RKO (cell line): Measurements from ENCODE around the gene EYA3.
A peak's percentile ranks its signal among the peaks of the same experiment; 100 is the strongest.

Source experiments
- DNase-seq: peaks from one replicate; pipeline ENCODE4 v3.0.0-alpha.2; 2016; ENCODE audit warnings: low spot score

Gene EYA3

DNA sequence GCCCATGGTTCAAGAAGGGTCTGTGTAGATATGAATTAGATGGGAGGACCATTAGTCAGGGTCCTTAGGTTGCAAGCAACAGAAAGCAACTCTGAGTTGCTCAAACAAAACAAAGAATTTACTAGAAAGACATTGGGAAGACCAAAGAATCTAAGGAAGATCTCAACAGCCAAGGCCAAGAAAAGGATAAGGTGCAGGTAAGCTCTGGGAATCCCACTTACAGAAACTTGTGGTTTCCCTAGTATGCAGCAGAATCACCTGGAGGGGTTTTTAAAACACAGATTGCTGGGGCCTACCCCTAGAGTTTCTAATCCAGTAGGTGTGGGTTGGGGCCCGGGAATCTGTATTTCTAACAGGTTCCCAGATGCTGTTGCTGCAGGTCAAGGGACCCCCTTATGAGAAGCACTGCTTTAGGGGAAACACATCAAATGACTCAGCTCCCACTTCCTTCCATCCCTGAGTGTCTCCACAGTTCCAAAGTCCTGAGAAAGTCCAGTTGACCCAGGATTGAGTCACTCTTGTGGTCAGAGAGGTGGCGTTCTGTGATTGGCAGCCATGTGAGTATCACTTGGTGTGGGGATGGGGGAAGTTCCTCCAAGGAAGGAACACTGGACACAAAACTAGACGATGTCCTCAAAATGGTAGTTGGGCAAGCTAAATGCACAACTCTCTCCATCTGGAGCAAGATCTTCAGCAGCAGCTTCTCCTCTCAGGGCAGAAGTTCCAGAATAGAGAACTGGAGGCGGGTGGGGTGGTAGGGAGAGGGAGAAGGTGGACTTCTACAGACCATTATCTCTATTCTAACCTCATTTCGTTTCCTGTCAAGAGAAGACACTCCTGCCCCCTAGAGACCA, 24.2 kb upstream of the EYA3 start:
- peak; percentile 81 for DNase-seq

GRCh38 chr1:28111157-28111556, 22.7 kb upstream of the EYA3 start:
- no peak for DNase-seq

- no peak for DNase-seq
Measured at GRCh38 chr1:28110555-28110954, 22.1 kb upstream of the EYA3 start.

DNA sequence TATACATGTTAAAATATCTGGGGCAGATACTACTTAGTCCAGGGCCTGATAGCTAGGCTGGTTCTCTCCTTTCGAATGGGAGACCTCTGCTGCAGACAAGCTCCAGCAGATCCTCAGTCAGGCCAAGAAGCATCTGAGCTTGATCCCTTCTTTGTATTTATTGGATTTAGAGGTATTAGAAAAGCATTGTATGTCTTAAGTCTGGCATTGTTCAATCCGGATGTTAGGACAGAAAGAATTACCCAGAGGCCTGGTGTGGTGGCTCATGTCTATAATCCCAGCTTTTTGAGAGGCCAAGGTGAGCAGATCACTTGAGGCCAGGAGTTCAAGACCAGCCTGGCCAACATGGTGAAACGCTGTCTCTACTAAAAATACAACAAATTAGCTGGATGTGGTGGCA, 21.2 kb upstream of the EYA3 start:
- no peak for DNase-seq

GRCh38 chr1:28108001-28108400, 19.6 kb upstream of the EYA3 start:
- DNase-seq: no peak

DNA sequence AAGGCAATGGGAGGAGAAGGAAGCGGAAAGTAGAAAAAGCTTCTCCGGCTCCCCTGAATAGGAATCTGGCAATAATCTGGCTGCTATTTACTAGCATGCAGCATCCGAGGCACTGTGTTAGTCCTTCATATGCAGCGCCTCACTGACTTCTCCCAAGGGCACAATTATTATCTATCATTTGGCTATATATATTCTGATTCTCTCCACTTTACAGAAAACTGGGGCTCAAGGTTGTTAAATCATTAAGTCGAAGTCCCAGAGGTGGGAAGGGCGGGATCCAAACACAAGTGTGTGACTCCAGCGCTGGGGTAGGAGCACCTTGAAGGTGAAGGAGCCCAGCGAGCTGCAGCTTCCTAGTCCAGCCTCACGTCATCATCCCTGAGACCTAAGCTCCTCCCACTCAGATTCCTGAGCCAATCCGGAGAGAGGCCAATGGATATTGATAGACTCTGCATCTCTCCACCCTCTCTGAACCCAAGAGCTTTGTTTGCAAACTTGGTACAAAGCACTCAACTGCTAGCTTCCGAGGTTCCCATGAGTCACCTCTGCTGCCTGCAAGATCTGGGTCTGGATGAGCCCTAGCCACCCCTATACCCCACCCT, 16.6 kb upstream of the EYA3 start:
- DNase-seq: peak; percentile 35

DNA sequence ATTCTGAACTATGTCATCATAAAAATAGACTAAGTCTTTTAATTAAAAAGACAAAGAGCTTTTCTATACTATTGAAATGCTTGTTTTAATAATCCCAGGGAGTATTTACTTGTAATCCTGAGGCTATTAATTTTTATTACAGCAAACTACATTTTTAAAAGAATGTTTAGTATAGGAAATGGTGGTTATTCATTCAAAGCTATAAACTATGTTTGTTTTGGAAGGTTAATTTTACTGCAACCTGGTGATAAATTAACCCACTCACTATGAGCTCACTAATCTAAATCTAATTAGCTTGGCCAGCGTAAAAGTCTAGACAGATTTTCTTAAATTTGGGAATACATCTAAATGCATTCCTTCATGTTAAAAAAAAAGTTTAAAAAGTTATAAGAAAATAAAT, 13.8 kb upstream of the EYA3 start:
- DNase-seq: no peak

DNA sequence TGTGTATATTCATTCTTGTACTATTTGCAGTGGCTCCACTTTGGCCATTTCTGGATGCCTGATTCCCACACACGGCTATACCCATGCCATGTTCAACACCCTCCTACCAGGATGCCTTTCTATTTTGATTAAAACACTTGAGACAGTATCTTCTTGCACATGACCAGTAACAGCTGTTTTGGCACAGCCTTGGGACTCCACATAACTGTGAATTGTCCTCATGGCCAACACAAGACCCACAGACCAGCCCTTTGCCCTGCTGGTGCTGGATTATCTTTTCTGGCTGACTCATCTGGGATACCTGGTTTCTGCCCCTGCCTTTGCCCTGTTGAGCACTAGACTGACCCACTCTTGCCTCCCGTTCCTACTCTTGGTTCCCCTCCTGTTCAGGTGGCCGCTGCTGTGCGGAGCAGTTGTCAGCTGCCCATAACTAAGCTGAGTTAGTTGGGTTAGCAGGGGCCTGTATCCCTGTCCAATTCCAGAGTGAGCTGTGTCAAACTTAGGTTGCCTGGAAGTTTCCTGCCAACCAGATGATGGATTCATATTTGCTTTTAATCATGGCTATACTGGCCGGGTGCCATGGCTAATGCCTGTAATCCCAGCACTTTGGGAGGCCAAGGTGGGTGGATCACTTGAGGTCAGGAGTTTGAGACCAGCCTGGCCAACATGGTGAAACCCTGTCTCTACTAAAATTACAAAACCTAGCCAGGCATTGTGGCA, 10.8 kb upstream of the EYA3 start:
- DNase-seq: no peak

- no peak for DNase-seq
Measured at GRCh38 chr1:28097100-28097472, 8.7 kb upstream of the EYA3 start.

GRCh38 chr1:28096210-28097099, 8.0 kb upstream of the EYA3 start:
- no peak for DNase-seq

DNA sequence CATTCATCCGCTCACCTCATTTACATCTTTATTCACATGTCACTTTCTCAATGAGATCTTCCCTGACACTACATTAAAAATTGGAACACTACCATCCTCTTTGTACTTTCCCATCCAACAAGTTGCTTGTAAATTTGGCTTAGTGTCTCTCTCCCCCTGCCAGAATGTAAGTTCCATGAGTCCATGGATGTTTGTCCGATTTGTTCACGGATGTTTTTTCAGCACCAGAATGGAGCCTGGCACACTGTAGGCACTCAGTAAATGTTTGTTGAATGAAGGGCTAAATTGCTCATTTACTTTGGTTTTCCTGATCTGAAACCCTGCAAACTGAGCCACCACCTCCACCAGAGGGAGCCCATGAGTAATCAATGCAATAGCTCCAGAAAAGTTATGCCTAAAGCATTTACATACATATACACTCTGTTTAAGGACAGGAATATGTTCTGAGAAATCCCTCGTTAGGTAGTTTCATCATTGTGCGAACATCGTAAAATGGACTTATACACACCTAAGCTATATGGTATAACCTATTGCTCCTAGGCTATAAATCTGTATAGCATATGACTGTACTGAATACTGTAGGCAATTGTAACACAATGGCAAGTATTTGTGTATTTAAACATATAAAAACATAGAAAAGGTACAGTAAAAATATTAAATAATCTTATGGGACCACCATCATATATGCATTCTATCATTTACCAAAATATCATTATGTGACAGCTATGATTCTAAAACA, 2.8 kb upstream of the EYA3 start:
- peak; percentile 70 for DNase-seq

DNA sequence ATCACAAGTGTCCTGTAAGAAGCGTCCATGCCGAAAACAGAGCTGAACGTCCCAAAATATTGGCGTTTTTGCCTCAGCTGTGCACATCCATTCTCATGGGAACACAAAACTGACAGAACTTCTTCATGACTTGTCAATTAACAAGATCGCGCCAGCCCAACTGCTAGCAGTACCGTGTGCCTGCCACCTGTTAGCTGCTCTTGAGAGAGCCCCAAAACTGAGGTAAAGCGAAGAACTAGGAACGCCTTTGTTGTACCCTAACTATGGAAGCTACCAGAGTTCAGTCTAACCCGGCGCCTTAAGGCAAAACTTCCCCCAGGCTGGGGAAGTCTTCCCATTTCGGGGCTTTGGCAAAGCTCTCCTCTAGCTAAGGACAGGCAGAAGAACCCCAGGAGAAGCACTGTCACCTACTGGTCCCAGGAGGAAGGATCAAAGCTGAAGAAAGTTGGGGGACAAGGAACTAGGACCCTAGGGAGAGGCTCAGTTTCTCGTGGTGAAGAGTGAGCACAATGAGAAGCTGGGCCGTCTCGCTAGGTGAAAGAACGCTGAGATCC, 719 bp downstream of the EYA3 start:
- DNase-seq: peak; percentile 63

DNA sequence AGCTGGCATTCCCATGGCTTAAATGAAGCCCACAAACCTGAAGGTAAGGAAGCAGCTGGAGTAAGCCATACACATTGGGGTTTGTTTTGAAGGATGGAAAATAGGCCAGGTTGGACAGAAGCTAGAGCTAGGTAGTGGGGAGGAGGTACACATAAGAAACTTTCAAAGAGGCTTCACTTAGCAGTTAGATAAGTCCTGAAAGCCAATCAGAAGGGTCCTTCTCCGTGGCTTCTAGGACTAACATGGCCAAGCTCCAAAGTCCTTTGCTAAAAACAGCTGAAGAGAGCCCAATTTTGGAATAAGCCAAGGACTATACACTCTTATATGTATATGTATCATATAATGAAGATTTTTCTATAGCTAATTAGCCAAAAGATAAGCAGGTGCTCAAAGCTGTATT, 1.8 kb downstream of the EYA3 start:
- peak; percentile 16 for DNase-seq

- no peak for DNase-seq
Measured at GRCh38 chr1:28085129-28085528, 3.3 kb downstream of the EYA3 start.

DNA sequence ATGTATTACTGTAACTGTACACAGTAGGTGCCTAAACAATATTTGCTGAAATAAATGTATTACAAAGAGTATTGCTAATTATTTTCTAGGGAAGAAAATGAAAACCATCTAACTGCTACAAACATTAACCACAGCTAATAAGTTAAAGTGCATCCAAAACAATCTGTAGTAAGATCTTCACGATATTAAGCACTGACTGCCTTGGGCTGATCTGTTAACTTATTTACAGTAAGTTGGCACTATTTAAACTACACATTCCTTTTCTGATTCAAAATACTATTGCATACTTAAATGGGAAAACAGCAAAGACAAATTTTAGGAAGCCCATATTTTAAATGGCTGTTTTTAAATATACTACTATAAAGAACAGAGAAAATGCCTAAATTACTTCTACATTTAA, 4.5 kb downstream of the EYA3 start:
- no peak for DNase-seq

- DNase-seq: peak; percentile 74
Measured at GRCh38 chr1:28078680-28079626, 9.5 kb downstream of the EYA3 start.

- DNase-seq: no peak
Measured at GRCh38 chr1:28078262-28078661, 10.1 kb downstream of the EYA3 start.

- DNase-seq: no peak
Measured at GRCh38 chr1:28074892-28075511, 13.4 kb downstream of the EYA3 start.

- DNase-seq: no peak
Measured at GRCh38 chr1:28073867-28074266, 14.5 kb downstream of the EYA3 start.
